Measurements from ENCODE around the gene SLC25A13.
"Not testable (repeated sequence)": the region's sequence is repeated elsewhere in the genome, so short reads cannot be mapped to it uniquely, and the experiment has no call there.

DNA sequence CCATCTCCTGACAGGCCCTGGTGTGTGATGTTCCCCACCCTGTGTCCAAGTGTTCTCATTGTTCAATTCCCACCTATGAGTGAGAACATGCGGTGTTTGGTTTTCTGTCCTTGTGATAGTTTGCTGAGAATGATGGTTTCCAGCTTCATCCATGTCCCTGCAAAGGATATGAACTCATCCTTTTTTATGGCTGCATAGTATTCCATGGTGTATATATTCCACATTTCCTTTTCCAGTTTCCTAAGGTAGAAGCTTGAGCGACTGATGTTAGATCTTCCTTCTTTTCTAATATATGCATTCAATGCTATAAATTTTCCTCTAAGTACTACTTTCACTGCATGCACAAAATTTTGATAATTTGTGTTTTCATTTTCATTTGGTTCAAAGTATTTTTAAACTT lies 44.0 kb upstream of the SLC25A13 start:
- TF ChIP-seq, protein P1, sequence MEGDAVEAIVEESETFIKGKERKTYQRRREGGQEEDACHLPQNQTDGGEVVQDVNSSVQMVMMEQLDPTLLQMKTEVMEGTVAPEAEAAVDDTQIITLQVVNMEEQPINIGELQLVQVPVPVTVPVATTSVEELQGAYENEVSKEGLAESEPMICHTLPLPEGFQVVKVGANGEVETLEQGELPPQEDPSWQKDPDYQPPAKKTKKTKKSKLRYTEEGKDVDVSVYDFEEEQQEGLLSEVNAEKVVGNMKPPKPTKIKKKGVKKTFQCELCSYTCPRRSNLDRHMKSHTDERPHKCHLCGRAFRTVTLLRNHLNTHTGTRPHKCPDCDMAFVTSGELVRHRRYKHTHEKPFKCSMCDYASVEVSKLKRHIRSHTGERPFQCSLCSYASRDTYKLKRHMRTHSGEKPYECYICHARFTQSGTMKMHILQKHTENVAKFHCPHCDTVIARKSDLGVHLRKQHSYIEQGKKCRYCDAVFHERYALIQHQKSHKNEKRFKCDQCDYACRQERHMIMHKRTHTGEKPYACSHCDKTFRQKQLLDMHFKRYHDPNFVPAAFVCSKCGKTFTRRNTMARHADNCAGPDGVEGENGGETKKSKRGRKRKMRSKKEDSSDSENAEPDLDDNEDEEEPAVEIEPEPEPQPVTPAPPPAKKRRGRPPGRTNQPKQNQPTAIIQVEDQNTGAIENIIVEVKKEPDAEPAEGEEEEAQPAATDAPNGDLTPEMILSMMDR (IDR thresholded peaks at IDR 0.05; ENCODE audit: low read depth, low read length) = not testable (repeated sequence)
- not testable (repeated sequence) for TF ChIP-seq POLR2A (IDR thresholded peaks at IDR 0.05; ENCODE audit: extremely low read depth, insufficient read length)
- TF ChIP-seq, protein P2, sequence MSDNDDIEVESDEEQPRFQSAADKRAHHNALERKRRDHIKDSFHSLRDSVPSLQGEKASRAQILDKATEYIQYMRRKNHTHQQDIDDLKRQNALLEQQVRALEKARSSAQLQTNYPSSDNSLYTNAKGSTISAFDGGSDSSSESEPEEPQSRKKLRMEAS (IDR thresholded peaks at IDR 0.05; ENCODE audit: low read depth, low read length) = not testable (repeated sequence)
